ENCODE measurements around the gene JAM3.
"Not testable (repeated sequence)": the region's sequence is repeated elsewhere in the genome, so short reads cannot be mapped to it uniquely, and the experiment has no call there.

The JAM3 gene

GRCh38 chr11:134150195-134150903, 81.5 kb downstream of the JAM3 start:
- FAIRE-seq, result no peak

- FAIRE-seq, result no peak
Observed at GRCh38 chr11:134151083-134151747, 82.3 kb downstream of the JAM3 start.

GRCh38 chr11:134152696-134153095, 83.8 kb downstream of the JAM3 start:
- FAIRE-seq, result no peak

- FAIRE-seq, result no peak
Observed at GRCh38 chr11:134153147-134153905, 84.5 kb downstream of the JAM3 start.

- no peak for FAIRE-seq
Observed at GRCh38 chr11:134154441-134154840, 85.6 kb downstream of the JAM3 start.

- no peak for FAIRE-seq
Observed at GRCh38 chr11:134155456-134155855, 86.6 kb downstream of the JAM3 start.

GRCh38 chr11:134155946-134156865, 87.3 kb downstream of the JAM3 start:
- no peak for FAIRE-seq

- FAIRE-seq, result no peak
Observed at GRCh38 chr11:134157451-134157850, 88.6 kb downstream of the JAM3 start.

- no peak for FAIRE-seq
Observed at GRCh38 chr11:134158023-134158422, 89.2 kb downstream of the JAM3 start.

- FAIRE-seq, result no peak
Observed at GRCh38 chr11:134159652-134160051, 90.8 kb downstream of the JAM3 start.

- FAIRE-seq, result no peak
Observed at GRCh38 chr11:134164490-134165370, 95.9 kb downstream of the JAM3 start.

GRCh38 chr11:134170177-134170918, 101.5 kb downstream of the JAM3 start:
- no peak for FAIRE-seq

- no peak for FAIRE-seq
Observed at GRCh38 chr11:134170919-134171281, 102.0 kb downstream of the JAM3 start.

GRCh38 chr11:134171951-134172350, 103.1 kb downstream of the JAM3 start:
- no peak for FAIRE-seq

GRCh38 chr11:134173296-134173695, 104.4 kb downstream of the JAM3 start:
- FAIRE-seq, result no peak

- no peak for FAIRE-seq
Observed at GRCh38 chr11:134176284-134176683, 107.4 kb downstream of the JAM3 start.

- FAIRE-seq, result no peak
Observed at GRCh38 chr11:134178032-134178674, 109.3 kb downstream of the JAM3 start.

GRCh38 chr11:134181707-134182106, 112.8 kb downstream of the JAM3 start:
- no peak for FAIRE-seq

- not testable (repeated sequence) for FAIRE-seq
Observed at GRCh38 chr11:134188092-134188491, 119.2 kb downstream of the JAM3 start.

GRCh38 chr11:134196756-134197155, 127.9 kb downstream of the JAM3 start:
- no peak for FAIRE-seq
